GM23248 (cell line): ENCODE measurements around the gene ACIN1.

Experiments used
- EZH2 ChIP-seq: fragments of 200-600 bp; sonication (generic); IDR thresholded peaks from 2 replicates; pipeline ENCODE4 v1.6.1; 2018; ENCODE audit warnings: antibody characterized with exemption, mild to moderate bottlenecking; ENCODE audit not compliant: insufficient read depth, poor library complexity, severe bottlenecking
- EZH2phosphoT487 ChIP-seq: fragments of 200-600 bp; sonication (generic); IDR thresholded peaks from 2 replicates; pipeline ENCODE4 v1.6.1; 2018; ENCODE audit warnings: antibody characterized with exemption, moderate library complexity, mild to moderate bottlenecking, low read depth; ENCODE audit not compliant: insufficient read depth

DNA sequence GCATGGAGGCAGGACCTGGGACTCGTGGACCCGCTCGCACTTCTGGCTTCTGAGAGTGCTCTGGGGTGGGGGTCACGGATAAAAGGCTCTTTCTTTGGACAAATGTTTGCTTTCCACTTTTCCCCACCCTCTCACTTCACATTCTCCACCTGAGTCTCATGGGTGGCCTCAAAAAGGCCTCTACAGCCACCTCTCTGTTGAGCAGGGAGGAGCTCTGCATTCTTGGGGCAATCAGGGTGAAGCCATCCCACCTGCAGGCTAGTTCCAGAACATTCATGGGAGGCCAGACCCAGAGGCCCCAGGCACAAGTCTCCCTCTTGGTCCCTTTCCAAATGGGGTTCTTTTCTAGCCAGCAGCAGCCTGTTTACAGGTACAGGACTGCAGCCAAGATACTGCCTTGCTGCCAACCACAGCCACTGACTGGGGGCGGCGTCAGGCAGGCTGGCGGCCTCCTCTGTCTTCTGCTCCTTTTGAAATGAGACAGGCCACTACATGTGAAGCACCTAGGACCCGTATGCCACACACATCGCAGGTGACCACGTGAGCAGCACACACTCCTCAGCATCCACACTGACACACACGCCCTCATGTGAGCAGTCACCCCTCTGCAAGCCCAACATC is 42.4 kb upstream of the ACIN1 start:
- TF ChIP-seq EZH2, result no peak
- TF ChIP-seq EZH2phosphoT487, result no peak
